Body of pancreas (tissue), 4 donors: Measurements from ENCODE around the gene PLOD1.

ENCODE experiments used
- CTCF ChIP-seq, 7 experiments: fragments of 450-650 bp in 4 of 7; fragments of 200-600 bp in 3 of 7; sonication (generic) in 3 of 7; IDR thresholded peaks; one replicate each; pipeline ENCODE4 v1.5.1; 2016 to 2019; ENCODE audit warnings: antibody characterized with exemption in 7 of 7
- POLR2A ChIP-seq, 3 donors: fragments of 450-650 bp; IDR thresholded peaks; one replicate each; pipeline ENCODE4 v1.6.1; 2016; ENCODE audit warnings: antibody characterized with exemption in 3 of 3, mild to moderate bottlenecking in 2 of 3

- TF ChIP-seq CTCF (IDR thresholded peaks at IDR 0.05) = no peak
- TF ChIP-seq POLR2A (IDR thresholded peaks at IDR 0.05) = no peak
Observed at GRCh38 chr1:12011998-12012397, 77.5 kb downstream of the PLOD1 start.
